ENCODE results near the gene HOXA6. TPM values are rescaled to one million over a fixed set of nuclear protein-coding genes. Genes with fewer than 3 reads are reported as not detected.

Gene HOXA6
- total RNA-seq, 6 experiments from 2014 or later = not detected

GRCh38 chr7:27105301-27106031, 42.1 kb downstream of the HOXA6 start:
- peaks cover 0 to 3% (median 0%) of the 10 kb centered on the region in 4 donors for H3K4me1 ChIP-seq
- 22% methylated on average over 8 of the region's 13 CpGs for WGBS (ENCODE audit: insufficient coverage, low coverage, low lambda C conversion rate, missing lambda C conversion rate)
- no peak overlapping the region for H3K4me3 ChIP-seq
- H3K36me3 ChIP-seq = no peaks in the 10 kb centered on the region
- H3K9me3 ChIP-seq = no peaks in the 10 kb centered on the region
- intact Hi-C loops (cut with DNase I) = no loop called here
- DNase-seq = no peak
- H3K27me3 ChIP-seq = peaks cover 0 to 18% of the 10 kb centered on the region in 2 donors
- H3K27ac ChIP-seq = peak overlapping the region in 1 of 3 donors; percentile 65
- no peak for ATAC-seq
- TF ChIP-seq CTCF (IDR thresholded peaks at IDR 0.05) = no peak
- TF ChIP-seq POLR2A (IDR thresholded peaks at IDR 0.05) = no peak

GRCh38 chr7:27104341-27105058, 43.1 kb downstream of the HOXA6 start:
- DNase-seq (no peak), ATAC-seq (no peak)
- Histone ChIP-seq H3K27ac (peak overlapping the region in 2 of 3 donors; percentile 54 to 71), H3K9me3 (no peaks in the 10 kb centered on the region), H3K4me3 (no peak overlapping the region), H3K27me3 (peaks cover 0 to 23% of the 10 kb centered on the region in 2 donors), H3K4me1 (peaks cover 0 to 3% (median 0%) of the 10 kb centered on the region in 4 donors), H3K36me3 (no peaks in the 10 kb centered on the region)
- TF ChIP-seq CTCF (IDR thresholded peaks at IDR 0.05) = no peak
- no peak for TF ChIP-seq POLR2A (IDR thresholded peaks at IDR 0.05)
- intact Hi-C loops (cut with DNase I) = no loop called here
- WGBS (ENCODE audit: insufficient coverage, low coverage, low lambda C conversion rate, missing lambda C conversion rate) = 19% methylated on average over 13 of the region's 13 CpGs

GRCh38 chr7:27103489-27104226, 43.9 kb downstream of the HOXA6 start:
- Histone ChIP-seq H3K4me3 (no peak overlapping the region), H3K36me3 (no peaks in the 10 kb centered on the region), H3K4me1 (peaks cover 0 to 3% (median 0%) of the 10 kb centered on the region in 4 donors), H3K27ac (peak overlapping the region; percentile 50 to 71 (median 54)), H3K9me3 (no peaks in the 10 kb centered on the region), H3K27me3 (peaks cover 0 to 25% of the 10 kb centered on the region in 2 donors)
- 11% methylated on average over 22 of the region's 35 CpGs for WGBS (ENCODE audit: insufficient coverage, low coverage, low lambda C conversion rate, missing lambda C conversion rate)
- ATAC-seq = peak in 2 of 4 donors; percentile 7 to 11
- intact Hi-C loops (cut with DNase I) = no loop called here
- no peak for DNase-seq
- TF ChIP-seq CTCF (IDR thresholded peaks at IDR 0.05) (no peak), POLR2A (IDR thresholded peaks at IDR 0.05) (no peak)

GRCh38 chr7:27102581-27103442, 44.8 kb downstream of the HOXA6 start, which contains the start of gene HOXA2:
Gene HOXA2, minus strand, starts transcription at chr7:27102683. Its CDS starts 183 bp downstream, at chr7:27102500.
- 4% methylated on average over 27 of the region's 29 CpGs for WGBS (ENCODE audit: insufficient coverage, low coverage, low lambda C conversion rate, missing lambda C conversion rate)
- no peaks in the 10 kb centered on the region for H3K9me3 ChIP-seq
- H3K27ac ChIP-seq = peak within 1 kb of the TSS; percentile 50 to 80 (median 71)
- ATAC-seq (peak in 3 of 4 donors; percentile 24 to 40 (median 32)), DNase-seq (no peak)
- peaks cover 0 to 3% (median 0%) of the 10 kb centered on the region in 4 donors for H3K4me1 ChIP-seq
- H3K4me3 ChIP-seq = peak within 1 kb of the TSS in 2 of 3 donors; percentile 23 to 36
- H3K27me3 ChIP-seq = peaks cover 0 to 31% of the 10 kb centered on the region in 2 donors
- intact Hi-C loops (cut with DNase I) = no loop called here
- TF ChIP-seq POLR2A (IDR thresholded peaks at IDR 0.05) (no peak), CTCF (IDR thresholded peaks at IDR 0.05) (no peak)
- no peaks in the 10 kb centered on the region for H3K36me3 ChIP-seq
